GM18505 (cell line): ENCODE data around the gene CLDN24.

Source experiments
- ATAC-seq: cut with Tn5 transposase; IDR thresholded peaks from one replicate; pipeline ENCODE4 v1.9.1; 2021; ENCODE audit not compliant: unreplicated experiment
- POLR2A ChIP-seq: IDR thresholded peaks from 4 replicates; pipeline ENCODE4 v1.6.1; 2011; ENCODE audit warnings: borderline replicate concordance; ENCODE audit not compliant: insufficient read depth, insufficient read length; ENCODE audit errors: extremely low read depth

Gene CLDN24

DNA sequence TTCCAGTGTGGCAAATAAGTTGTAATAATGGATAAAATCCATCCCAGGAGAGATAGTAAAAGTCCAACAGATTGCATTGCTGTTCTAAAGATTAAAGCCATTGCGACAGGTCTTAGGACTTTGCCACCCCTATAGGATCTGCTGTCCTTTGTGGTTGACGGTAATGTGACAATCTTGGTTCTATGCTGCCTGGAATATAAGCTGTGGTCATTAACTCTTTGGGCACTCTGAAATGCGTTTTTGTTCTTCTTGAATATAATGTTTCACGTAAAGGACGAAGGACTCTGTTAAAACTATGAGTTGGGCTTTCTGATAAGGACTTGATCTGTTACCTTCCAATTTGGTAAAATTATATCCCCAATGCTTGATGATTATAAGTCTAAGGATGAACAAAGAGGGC, at the start of gene CLDN24:
Gene CLDN24 (minus strand): TSS at position 101 of the 400 bp plus-strand sequence. CDS start 0 bp downstream, at position 101.
- TF ChIP-seq POLR2A: no peak
- no peak for ATAC-seq

DNA sequence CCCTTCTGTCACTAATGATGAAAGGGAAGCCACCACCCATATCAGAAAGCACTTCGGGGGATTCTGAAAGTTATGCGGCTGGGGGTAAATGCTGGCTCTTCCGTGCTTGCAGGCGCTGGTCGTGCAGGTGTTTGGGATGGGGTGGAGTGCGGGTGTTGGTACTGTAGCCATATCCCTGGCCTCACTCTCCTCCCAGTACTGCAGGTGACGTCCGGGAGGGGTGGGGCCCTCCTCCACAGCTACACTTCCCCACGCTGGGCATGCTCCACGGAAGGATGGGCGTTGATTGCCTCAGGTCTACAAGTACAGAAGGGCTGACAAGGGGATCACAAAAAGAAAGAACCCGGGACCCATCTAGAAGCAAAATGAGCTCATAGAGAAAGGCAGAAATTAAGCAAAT, 48.6 kb upstream of the CLDN24 start:
- no peak for ATAC-seq
- no peak for TF ChIP-seq POLR2A

DNA sequence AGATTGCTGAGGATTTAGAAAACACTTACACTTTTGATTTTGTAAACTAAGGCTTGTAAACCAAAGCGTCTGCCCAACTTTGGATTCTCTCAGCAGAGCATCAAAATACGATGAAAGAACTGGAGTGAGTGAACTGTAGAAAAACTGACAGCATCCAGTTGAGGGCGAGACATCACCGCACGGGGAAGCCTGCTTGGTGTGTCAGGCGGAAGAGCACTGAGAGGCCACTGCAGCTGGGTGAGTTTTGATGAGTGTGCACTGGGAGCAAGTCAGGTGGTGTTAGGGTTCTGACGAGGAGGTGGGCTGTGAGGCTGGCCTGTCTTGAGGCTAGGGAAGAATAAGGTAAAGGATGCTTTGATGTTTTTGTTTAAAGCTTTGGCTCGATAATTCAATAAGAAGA, 46.8 kb upstream of the CLDN24 start:
- ATAC-seq: no peak
- no peak for TF ChIP-seq POLR2A

DNA sequence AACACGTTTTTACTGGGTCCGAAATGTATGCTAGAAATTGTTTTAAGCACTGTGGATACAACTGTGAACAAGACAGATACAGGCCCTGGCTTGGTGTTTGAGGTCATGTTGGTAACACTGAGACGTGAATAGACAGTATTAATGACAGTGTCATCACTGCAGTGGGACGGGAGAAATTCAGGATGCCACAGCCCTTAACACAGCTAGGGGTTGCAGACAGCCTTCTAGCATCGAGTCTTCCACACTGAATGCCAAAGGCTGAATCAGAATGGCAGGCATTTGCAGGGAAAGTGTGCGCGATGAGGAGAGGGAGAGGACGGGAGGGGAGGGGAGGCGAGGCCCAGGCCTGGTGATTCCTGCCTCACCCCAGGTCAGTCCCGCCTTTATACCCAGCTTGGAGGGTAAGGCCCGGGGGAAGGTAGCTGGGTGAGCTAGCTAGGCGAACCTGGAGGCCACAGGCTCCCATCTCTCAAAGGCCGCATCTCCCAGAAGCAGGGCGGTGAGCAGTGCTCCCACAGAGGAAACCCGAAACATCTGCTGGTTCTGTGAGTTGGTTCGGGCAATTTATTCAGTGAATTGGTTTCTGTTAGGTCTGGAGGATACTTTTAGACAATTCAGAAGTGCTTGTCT, 44.1 kb upstream of the CLDN24 start:
- no peak for TF ChIP-seq POLR2A
- ATAC-seq: no peak

DNA sequence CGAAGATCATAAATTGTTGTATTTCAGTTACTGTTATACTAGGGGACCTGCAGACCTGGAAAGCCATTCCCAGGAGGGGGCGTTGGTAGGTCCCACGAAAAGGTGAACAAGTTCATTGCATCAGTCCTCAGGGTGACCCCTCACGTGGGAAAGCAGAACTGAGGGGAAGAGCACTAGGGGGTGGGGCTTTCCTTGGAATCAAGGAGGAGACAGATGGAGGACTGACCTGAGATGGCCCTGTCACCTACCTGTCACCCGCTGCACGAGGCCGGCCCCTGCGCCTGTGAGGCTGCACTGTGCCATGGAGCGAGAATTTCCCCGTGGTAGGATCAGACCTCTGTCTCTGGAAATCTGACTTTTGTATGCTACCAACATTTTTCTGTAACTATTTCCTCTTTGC, 41.8 kb upstream of the CLDN24 start:
- ATAC-seq: no peak
- TF ChIP-seq POLR2A: no peak

DNA sequence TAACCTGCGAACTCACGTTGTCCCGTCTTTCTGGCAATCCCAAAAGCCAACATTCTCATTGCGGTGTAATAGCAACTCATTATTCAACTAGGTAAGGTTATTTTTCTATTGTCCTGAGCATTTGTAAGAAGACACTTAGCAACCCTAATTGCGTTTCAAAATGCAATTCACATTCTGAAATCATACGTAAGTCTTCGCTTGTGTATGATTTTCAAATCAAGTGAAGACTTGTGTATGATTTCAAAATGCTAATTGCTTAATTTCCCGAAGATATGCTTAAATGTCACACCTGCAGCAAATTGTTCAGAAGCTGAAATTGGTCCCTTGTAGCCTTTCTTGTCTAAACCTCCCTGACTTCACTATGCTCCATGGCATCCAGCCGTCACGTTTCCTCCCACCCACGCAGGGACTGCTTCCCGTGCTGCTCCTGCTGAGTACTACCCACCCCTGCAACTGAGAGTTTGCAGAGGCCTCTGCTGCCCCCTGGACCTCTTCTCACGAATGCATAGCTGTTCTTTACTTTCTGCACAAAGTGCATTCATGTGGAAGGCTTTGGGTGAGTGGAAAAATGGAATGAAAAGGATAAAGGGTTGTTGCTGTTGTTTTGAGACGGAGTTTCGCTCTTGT, 40.8 kb upstream of the CLDN24 start:
- TF ChIP-seq POLR2A: no peak
- ATAC-seq: no peak

DNA sequence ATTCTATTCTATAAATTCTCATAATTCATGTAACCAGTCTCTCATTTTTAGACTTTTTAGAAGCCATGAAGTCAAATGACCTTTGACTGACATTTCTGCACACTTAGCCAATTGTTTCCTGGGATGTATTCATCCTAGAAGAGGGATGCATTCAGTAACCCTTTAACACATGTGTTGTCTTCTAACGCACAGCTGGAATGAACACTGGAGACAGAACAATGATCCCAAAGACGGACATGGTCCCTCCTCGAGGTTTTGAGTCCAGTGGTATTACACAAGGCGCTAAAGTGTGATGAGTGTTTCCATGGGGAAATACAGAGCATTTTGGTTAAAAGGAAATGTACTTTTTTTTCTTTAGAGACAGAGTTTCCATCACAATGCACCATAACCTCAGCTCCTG, 39.8 kb upstream of the CLDN24 start:
- no peak for TF ChIP-seq POLR2A
- no peak for ATAC-seq

DNA sequence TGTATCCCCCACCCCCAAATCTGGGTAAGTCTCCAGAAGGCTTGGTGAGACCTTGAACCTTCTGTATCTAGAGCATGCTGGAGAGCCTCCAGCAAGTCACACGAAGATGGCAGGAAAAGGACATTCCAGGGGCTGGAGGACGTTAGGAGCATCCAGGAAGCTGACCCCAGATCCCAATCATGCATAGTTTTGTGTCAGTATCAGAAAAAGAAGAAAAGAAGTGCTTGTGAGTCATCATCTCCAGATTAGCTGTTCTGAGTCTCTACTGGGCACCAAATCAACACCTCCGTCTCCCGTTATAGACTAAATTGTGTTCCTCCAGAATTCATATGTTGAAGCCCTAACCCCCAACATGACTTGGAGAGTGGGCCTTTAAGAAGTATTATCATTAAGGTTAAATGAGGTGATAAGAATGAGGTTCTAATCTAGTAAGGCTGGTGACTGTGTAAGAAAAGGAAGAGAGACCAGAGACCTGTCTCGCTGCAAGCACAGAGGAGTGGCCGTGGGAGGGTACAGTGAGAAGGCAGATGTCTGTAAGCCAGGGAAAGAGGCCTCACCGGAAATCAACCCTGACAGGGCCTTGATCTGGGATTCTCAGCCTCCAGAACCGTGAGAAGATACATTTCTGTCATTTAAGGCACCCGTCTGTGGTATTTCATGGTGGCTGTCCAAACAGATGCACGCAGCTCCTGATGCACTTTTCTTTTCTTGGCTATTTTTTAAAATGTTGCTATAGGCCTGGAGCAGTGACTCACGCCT, 38.1 kb upstream of the CLDN24 start:
- TF ChIP-seq POLR2A: no peak
- ATAC-seq: no peak

DNA sequence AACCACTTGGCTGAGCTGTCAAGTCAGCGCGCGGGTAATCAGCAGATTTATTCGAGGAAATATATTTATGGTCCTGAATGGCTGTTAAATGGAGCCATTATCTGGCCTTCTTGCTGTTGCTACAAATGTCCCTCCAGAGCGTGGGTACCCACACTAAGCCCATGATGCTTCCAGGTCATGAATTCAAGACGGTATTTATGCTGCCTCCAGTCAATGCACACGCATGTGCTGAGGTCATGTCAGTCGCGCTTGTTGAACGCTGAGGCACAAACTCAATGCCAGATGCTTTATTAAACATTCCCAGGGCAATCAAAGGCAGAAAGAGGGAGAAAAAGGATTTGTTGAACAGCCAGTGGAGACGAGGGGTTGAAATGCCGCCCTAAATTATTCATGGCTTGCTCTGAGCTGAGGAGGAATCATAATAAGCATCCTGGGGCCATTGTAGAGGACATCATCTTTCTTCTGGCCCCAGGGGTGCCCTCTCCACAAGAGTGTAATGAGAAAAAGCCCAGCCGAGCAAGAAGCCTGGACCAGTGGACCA, 36.1 kb upstream of the CLDN24 start:
- no peak for ATAC-seq
- no peak for TF ChIP-seq POLR2A

DNA sequence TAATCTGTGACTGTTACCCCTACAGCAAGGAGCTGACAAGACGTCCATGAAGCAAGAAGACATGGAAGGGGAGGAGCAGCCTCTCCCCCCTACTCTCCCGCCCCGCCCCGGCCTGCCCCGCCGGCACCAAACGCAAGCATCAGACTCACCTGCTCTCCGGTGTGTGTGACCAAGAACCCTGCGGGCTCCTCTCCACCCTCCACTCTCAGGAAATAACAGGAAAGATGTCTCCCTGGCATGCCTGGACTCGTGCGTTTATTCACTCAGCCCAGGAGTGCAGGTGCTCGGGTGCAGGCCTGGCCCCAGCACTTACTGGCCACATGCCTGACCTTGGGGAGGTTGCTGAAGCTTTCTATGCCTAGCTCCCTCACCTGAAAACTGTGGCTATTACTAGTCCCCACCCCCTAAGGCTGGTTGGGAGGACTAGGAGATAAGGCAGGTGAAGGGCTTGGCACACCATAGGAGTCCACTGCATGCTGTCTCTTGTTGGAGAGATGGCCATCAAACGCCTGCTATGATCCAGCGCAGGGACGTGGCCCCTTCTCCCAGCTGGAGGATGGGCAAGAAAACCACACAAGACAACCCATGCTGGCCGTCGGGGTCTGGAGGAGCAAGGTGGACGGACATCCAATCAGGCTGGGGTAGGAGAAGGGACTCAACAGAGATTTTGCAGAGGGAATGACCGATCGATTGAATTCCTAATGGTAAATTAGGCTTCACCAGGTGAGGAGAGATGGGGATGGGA, 34.9 kb upstream of the CLDN24 start:
- no peak for TF ChIP-seq POLR2A
- ATAC-seq: no peak

DNA sequence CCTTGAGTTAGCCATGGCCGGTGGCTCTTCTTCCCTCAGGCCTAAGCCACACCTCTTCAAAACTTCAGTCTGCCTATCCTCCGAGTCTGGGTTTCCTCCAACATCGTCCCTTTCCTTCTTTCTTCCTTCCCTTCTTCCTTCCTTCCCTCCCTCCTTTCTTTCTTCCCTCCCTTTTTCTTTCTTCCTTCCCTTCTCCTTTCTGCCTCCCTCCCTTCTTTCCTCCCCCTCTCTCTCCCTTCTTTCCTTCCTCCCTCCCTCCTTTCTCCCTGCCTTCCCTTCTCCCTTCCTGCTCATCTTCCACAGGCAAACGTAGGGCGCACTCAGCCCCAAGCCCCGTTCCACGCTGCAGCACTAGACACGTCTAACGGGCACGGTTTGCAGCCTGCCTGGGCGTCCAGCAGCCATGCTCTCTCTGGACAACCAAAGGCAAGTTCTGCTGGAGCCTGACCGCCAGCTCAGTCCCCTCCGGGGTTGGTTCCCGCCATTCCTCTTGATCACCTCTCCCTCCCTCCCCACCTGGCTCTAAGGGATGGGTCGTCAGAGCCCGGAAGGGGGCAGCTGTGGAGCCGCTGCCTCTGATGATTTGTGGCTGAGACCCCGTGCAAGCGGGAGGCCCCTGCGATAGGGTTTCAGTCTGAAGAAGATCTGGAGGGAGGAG, 34.1 kb upstream of the CLDN24 start:
- ATAC-seq: no peak
- no peak for TF ChIP-seq POLR2A

DNA sequence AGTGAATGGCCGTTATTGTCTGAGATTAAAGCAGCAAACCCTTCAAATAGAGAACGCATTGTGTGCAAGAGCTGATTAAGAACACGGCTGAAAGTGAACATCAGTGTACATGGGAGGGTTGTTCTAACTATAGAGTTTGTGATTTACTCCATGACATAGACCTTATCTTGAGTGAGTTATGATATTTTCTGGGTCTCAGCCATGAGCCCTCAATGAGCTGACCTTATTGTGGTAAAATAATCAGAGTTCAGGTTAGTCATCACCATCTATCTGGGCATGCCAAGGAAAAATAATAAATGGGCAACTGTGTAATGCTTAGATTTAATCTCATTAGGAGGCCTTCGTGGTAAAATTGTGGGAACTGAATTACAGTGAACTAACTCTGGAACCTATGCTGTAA, 33.2 kb upstream of the CLDN24 start:
- no peak for ATAC-seq
- no peak for TF ChIP-seq POLR2A

DNA sequence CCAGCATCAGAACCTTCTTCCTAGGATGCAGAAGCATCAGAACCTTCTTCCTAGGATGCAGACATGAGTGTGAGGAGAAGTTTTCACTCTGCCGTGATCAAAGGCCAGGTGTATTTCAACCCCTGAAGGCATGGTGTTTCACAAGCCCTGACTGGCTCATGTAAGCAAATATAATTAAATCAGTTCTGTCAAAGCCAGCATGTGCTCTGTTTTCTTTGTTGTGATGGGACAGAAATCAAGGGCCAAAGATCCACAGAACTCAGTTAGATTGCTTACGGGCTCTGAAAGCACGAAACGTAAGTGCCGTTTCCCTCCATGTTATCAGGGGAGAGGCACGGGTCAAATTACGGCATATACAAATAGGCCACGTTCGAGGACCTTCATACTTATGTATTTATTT, 32.0 kb upstream of the CLDN24 start:
- no peak for TF ChIP-seq POLR2A
- no peak for ATAC-seq
